Airway epithelial cell (primary cell): Measurements from ENCODE around the gene CELF5. TPM values are rescaled to one million over a fixed set of nuclear protein-coding genes. Genes with fewer than 3 reads are reported as not detected.

ENCODE experiments used
- total RNA-seq: library from RNA; depleted of rRNA; stranded (reverse); fragments of >200 nt; gene quantifications from 2 replicates; pipeline ENCODE4 v1.2.3, GENCODE V29; 2015

Gene CELF5
- total RNA-seq = not detected in 2 replicates

GRCh38 chr19:3224346-3225168 is at the start of gene CELF5:
TSS of gene CELF5 (plus strand) at chr19:3224661. CDS start at chr19:3224740, 79 bp downstream.

GRCh38 chr19:3178377-3178972 is 46.0 kb upstream of the CELF5 start, which contains the start of gene S1PR4:
TSS of gene S1PR4 (plus strand) at chr19:3178769. CDS start at chr19:3178793, 24 bp downstream.

DNA sequence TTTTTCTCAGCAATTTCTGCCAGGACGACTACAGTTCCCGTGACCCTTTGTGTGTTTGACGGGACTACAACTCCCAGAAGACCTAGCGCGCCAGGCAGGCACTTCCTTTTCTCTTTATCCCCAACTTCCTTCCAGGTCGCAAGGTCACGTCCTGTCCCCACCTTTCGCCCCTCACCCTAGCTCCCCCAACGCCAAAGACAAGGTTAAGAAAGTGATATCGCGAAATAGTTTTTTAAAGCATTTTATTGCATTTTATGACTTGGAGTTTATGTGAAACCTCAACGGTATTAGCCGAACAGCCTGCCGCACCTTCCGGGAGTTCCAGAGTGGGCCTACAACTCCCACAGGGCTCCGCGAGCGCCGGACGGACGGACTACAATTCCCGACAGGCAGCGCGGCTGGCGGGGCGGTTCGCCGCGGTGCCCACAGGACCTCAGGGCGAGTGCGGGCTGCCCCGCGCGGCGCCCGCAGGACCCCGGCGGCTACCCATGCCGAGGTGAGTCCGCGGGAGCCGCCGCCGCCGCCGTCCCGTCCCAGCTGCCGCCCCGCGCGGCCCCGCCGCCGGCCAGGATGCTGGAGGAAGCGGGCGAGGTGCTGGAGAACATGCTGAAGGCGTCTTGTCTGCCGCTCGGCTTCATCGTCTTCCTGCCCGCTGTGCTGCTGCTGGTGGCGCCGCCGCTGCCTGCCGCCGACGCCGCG is 38.9 kb upstream of the CELF5 start, which contains the start of gene NCLN:
TSS of gene NCLN (plus strand) at position 470 of the 699 bp plus-strand sequence. CDS start at position 571, 101 bp downstream.

Other genes with a start within 250 kb of the CELF5 start
- gene TLE6, start 247.1 kb upstream of the CELF5 start, total RNA-seq = 0.21 and 0.93 TPM in 2 replicates
- 0.60 and 1.8 TPM in 2 replicates for gene TLE2, start 195.4 kb upstream of the CELF5 start, total RNA-seq
- gene TLE5, start 162.2 kb upstream of the CELF5 start, total RNA-seq = 257 and 383 TPM in 2 replicates
- 34.9 and 52.5 TPM in 2 replicates for gene GNA11, start 130.3 kb upstream of the CELF5 start, total RNA-seq
- gene GNA15, start 88.6 kb upstream of the CELF5 start, total RNA-seq = 102 and 110 TPM in 2 replicates
- gene S1PR4, start 45.9 kb upstream of the CELF5 start, total RNA-seq = 0.14 and 1.1 TPM in 2 replicates
- gene NCLN, start 38.7 kb upstream of the CELF5 start, total RNA-seq = 84.0 and 91.4 TPM in 2 replicates
- 21.4 and 34.8 TPM in 2 replicates for gene NFIC, start 141.9 kb downstream of the CELF5 start, total RNA-seq